ENCODE results near the gene HJURP.

HJURP gene

DNA sequence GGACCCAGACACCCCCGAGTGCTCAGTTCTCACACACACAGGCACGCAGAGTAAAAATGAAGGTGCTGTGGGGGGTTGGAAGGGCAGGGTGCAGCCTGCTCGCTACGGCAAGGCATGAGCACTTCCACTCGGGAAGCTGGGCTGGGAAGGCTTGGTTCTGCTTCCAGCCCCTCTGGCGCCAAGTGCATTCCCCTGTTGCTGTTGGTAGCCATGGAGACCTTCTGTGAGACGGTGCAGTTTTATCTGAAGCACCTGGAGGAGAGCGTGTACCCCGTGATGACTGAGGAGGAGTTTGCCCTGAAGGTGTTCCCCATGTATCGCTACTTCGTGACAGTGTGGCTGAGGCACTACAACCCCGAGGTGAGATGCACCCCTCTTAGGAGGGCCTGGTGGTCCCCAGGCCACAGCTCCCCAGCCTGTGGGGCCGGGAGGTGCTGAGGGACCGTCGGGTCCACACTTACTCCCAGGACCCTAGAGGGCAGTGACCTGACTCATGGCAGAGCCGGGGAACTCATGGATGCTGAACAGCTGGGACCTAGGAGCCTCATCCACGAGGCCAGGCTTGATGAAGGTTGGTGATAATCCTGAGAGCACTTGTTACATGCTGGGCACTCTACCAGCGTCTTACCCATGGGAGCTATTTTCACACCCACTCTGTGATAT, 60.7 kb downstream of the HJURP start:
- CTCF ChIA-PET: no interaction called here
- DNase-seq: no peak
- H3K27me3 ChIP-seq (replicated peaks in 2 of 5; ENCODE audit: control insufficient read depth in 4 of 5, insufficient read depth in 5 of 5, low read length in 4 of 5): peaks cover 0 to 4% (median 0%) of the 10 kb centered on the region in 5 experiments
- WGBS (ENCODE audit: insufficient coverage): 86% methylated on average over 16 of the region's 18 CpGs
- no peaks in the 10 kb centered on the region for H3K4me1 ChIP-seq (ENCODE audit: control extremely low read depth in 1 of 4, control insufficient read depth in 4 of 4, insufficient read depth in 4 of 4, low read length in 3 of 4)
- H3K9me3 ChIP-seq (ENCODE audit: control extremely low read depth in 1 of 5, control insufficient read depth in 4 of 5, insufficient read depth in 2 of 5, low read depth in 1 of 5, low read length in 4 of 5): no peaks in the 10 kb centered on the region
- H3K36me3 ChIP-seq (ENCODE audit: control insufficient read depth in 4 of 4, insufficient read depth in 4 of 4, low read length in 3 of 4): no peaks in the 10 kb centered on the region
- H3K27ac ChIP-seq (ENCODE audit: insufficient read depth in 1 of 2, low read depth in 1 of 2, low read length in 2 of 2, poor library complexity in 1 of 2, severe bottlenecking in 2 of 2): no peak overlapping the region
- POLR2A ChIA-PET: no interaction called here
- no peak overlapping the region for H3K4me3 ChIP-seq (ENCODE audit: control insufficient read depth in 1 of 7, extremely low read depth in 1 of 7, insufficient read depth in 4 of 7, low read depth in 2 of 7, low read length in 6 of 7)

DNA sequence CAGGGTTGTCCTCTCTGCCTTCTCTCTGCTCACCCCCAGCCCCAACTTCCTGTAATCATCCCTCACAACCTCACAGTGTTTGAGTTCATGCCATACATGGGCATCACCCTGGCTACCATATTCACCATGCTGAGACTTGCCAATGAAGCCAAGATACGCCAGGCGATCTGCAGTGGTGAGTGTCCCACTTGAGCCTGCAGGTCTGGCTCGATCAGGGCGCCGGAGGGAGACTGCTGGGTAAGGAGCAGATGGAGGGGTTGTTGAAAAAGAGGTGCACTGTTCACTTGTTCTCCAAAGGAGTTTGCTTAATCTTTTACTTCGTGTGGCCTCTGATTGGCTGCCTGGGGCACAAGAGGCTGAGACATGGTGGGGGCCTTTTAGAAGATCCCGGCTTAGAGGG, 61.6 kb downstream of the HJURP start:
- Histone ChIP-seq H3K4me1 (ENCODE audit: control extremely low read depth in 1 of 4, control insufficient read depth in 4 of 4, insufficient read depth in 4 of 4, low read length in 3 of 4) (no peaks in the 10 kb centered on the region), H3K27me3 (replicated peaks in 2 of 5; ENCODE audit: control insufficient read depth in 4 of 5, insufficient read depth in 5 of 5, low read length in 4 of 5) (peaks cover 0 to 4% (median 0%) of the 10 kb centered on the region in 5 experiments), H3K36me3 (ENCODE audit: control insufficient read depth in 4 of 4, insufficient read depth in 4 of 4, low read length in 3 of 4) (no peaks in the 10 kb centered on the region), H3K27ac (ENCODE audit: insufficient read depth in 1 of 2, low read depth in 1 of 2, low read length in 2 of 2, poor library complexity in 1 of 2, severe bottlenecking in 2 of 2) (no peak overlapping the region), H3K4me3 (ENCODE audit: control insufficient read depth in 1 of 7, extremely low read depth in 1 of 7, insufficient read depth in 4 of 7, low read depth in 2 of 7, low read length in 6 of 7) (no peak overlapping the region), H3K9me3 (ENCODE audit: control extremely low read depth in 1 of 5, control insufficient read depth in 4 of 5, insufficient read depth in 2 of 5, low read depth in 1 of 5, low read length in 4 of 5) (no peaks in the 10 kb centered on the region)
- no peak for DNase-seq
- CTCF ChIA-PET: no interaction called here
- POLR2A ChIA-PET: no interaction called here
- 98% methylated on average over 7 of the region's 7 CpGs for WGBS (ENCODE audit: insufficient coverage)

DNA sequence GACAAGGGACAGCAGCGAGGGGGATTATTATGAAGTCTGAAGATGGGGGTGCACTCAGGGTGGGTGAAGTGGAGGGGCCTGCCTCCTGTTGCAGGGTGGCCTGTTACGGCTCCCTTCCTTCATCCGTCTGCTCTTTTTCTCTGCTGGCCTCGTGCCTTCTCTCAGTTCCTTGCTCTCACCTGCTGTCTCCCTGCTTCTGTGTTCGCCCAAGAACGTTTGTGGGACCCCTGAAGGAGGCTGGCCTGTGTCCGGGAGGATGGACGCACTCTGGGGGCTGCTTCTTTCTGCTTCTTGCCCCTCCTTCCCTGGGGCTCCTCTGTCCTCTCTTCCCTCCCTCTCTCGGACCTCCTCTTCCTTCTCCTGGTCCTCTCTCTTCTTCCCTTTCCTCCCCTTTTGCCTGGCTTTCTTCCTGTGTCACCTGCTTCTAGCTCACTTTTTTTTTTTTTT, 62.4 kb downstream of the HJURP start:
- H3K36me3 ChIP-seq (ENCODE audit: control insufficient read depth in 4 of 4, insufficient read depth in 4 of 4, low read length in 3 of 4): no peaks in the 10 kb centered on the region
- H3K27me3 ChIP-seq (replicated peaks in 2 of 5; ENCODE audit: control insufficient read depth in 4 of 5, insufficient read depth in 5 of 5, low read length in 4 of 5): peaks cover 0 to 4% (median 0%) of the 10 kb centered on the region in 5 experiments
- H3K27ac ChIP-seq (ENCODE audit: insufficient read depth in 1 of 2, low read depth in 1 of 2, low read length in 2 of 2, poor library complexity in 1 of 2, severe bottlenecking in 2 of 2): no peak overlapping the region
- H3K9me3 ChIP-seq (ENCODE audit: control extremely low read depth in 1 of 5, control insufficient read depth in 4 of 5, insufficient read depth in 2 of 5, low read depth in 1 of 5, low read length in 4 of 5): no peaks in the 10 kb centered on the region
- DNase-seq: no peak
- ChIA-PET CTCF (no interaction called here), POLR2A (no interaction called here)
- H3K4me3 ChIP-seq (ENCODE audit: control insufficient read depth in 1 of 7, extremely low read depth in 1 of 7, insufficient read depth in 4 of 7, low read depth in 2 of 7, low read length in 6 of 7): no peak overlapping the region
- 94% methylated on average over 9 of the region's 9 CpGs for WGBS (ENCODE audit: insufficient coverage)
- no peaks in the 10 kb centered on the region for H3K4me1 ChIP-seq (ENCODE audit: control extremely low read depth in 1 of 4, control insufficient read depth in 4 of 4, insufficient read depth in 4 of 4, low read length in 3 of 4)

DNA sequence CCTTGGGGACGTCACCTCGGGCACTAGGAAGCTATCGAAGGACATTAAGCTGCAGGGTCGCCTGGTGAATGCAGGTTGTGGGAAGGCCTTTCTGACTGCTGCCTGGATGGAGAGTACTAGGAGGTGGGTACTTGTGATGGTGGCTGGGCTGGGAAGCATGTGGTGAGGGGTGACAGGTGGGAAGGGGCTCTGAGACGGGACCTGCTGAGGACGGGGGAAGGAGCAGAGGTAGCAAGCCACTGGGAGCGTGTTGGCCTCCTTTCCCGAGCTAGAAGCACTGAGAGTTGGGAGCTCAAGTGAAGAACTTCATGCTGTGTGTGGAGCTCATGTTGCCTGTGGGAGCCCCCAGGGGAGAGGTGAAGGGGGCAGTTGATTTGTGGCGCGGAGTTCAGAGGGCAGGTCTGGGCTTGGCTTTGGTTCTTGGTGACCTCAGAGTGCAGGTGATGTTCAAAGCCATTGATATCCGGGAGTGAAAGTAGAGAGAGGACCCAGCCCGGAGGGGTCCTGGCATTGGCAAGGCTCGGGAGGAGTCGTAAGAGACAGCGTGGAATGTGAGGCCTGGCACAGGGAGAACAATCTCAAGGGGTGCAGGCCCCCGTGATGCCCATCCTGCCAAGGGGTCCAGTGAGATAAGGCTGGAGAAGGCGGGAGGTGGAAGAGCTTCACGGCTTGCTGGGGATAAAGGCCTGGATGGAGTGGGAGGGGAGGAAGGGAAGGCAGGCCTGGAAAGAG, 63.0 kb downstream of the HJURP start:
- no peak overlapping the region for H3K27ac ChIP-seq (ENCODE audit: insufficient read depth in 1 of 2, low read depth in 1 of 2, low read length in 2 of 2, poor library complexity in 1 of 2, severe bottlenecking in 2 of 2)
- DNase-seq: no peak
- ChIA-PET POLR2A (no interaction called here), CTCF (no interaction called here)
- H3K27me3 ChIP-seq (replicated peaks in 2 of 5; ENCODE audit: control insufficient read depth in 4 of 5, insufficient read depth in 5 of 5, low read length in 4 of 5): peaks cover 0 to 4% (median 0%) of the 10 kb centered on the region in 5 experiments
- no peaks in the 10 kb centered on the region for H3K36me3 ChIP-seq (ENCODE audit: control insufficient read depth in 4 of 4, insufficient read depth in 4 of 4, low read length in 3 of 4)
- no peaks in the 10 kb centered on the region for H3K4me1 ChIP-seq (ENCODE audit: control extremely low read depth in 1 of 4, control insufficient read depth in 4 of 4, insufficient read depth in 4 of 4, low read length in 3 of 4)
- H3K9me3 ChIP-seq (ENCODE audit: control extremely low read depth in 1 of 5, control insufficient read depth in 4 of 5, insufficient read depth in 2 of 5, low read depth in 1 of 5, low read length in 4 of 5): no peaks in the 10 kb centered on the region
- H3K4me3 ChIP-seq (ENCODE audit: control insufficient read depth in 1 of 7, extremely low read depth in 1 of 7, insufficient read depth in 4 of 7, low read depth in 2 of 7, low read length in 6 of 7): no peak overlapping the region
- 94% methylated on average over 16 of the region's 18 CpGs for WGBS (ENCODE audit: insufficient coverage)

DNA sequence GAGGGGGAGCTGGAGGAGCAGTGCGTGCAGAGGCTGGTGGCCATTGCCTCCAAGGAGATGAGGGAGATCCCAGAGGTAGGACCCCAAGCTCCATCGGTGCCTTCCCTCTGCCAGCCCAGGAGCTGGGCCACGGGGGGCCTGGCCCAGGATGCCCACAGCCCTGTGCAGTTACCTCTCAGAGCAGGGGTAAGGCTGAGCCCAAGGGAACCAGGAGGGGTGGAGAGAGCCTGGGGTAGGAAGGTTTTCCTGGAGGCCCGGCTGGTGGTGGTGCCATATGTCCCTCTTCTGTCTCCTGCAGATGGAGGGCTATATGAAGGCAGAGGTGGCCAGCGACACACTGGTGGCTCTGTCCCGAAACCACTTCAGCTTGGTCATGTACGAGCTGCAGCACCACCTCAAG, 64.8 kb downstream of the HJURP start:
- peaks cover 0 to 4% (median 0%) of the 10 kb centered on the region in 5 experiments for H3K27me3 ChIP-seq (replicated peaks in 2 of 5; ENCODE audit: control insufficient read depth in 4 of 5, insufficient read depth in 5 of 5, low read length in 4 of 5)
- DNase-seq: no peak
- no peak overlapping the region for H3K27ac ChIP-seq (ENCODE audit: insufficient read depth in 1 of 2, low read depth in 1 of 2, low read length in 2 of 2, poor library complexity in 1 of 2, severe bottlenecking in 2 of 2)
- H3K4me1 ChIP-seq (ENCODE audit: control extremely low read depth in 1 of 4, control insufficient read depth in 4 of 4, insufficient read depth in 4 of 4, low read length in 3 of 4): no peaks in the 10 kb centered on the region
- peaks cover 0 to 7% (median 0%) of the 10 kb centered on the region in 5 experiments for H3K9me3 ChIP-seq (ENCODE audit: control extremely low read depth in 1 of 5, control insufficient read depth in 4 of 5, insufficient read depth in 2 of 5, low read depth in 1 of 5, low read length in 4 of 5)
- POLR2A ChIA-PET: no interaction called here
- no peak overlapping the region for H3K4me3 ChIP-seq (ENCODE audit: control insufficient read depth in 1 of 7, extremely low read depth in 1 of 7, insufficient read depth in 4 of 7, low read depth in 2 of 7, low read length in 6 of 7)
- CTCF ChIA-PET: no interaction called here
- WGBS (ENCODE audit: insufficient coverage): 98% methylated on average over 5 of the region's 7 CpGs
- H3K36me3 ChIP-seq (ENCODE audit: control insufficient read depth in 4 of 4, insufficient read depth in 4 of 4, low read length in 3 of 4): no peaks in the 10 kb centered on the region
